Measurements from ENCODE around the gene ADAMTS20. TPM values are rescaled to one million over a fixed set of nuclear protein-coding genes. Genes with fewer than 3 reads are reported as not detected.

The ADAMTS20 gene
- total RNA-seq, 1 donor from 2014 or later = not detected

DNA sequence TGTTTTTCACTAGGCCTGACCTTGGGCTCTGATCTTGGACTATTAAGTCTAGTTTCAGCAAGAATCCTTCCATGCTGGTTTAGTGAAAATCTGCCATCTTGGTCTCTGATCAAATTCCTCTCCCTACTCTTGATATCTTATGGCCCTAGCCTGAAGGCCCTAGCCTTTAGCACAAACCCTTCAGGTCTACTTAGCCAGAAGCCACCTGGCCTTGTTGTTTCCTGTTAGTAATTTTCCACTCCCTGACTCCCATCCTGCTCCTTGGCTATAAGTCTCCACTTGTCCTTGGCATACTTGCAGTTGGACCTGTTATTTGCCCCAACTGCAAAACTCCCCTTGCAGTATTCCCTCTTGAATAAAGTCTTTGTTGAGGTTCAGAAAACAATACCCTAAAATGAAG, 241.4 kb downstream of the ADAMTS20 start:
- no peak for DNase-seq (ENCODE audit: low read depth)

DNA sequence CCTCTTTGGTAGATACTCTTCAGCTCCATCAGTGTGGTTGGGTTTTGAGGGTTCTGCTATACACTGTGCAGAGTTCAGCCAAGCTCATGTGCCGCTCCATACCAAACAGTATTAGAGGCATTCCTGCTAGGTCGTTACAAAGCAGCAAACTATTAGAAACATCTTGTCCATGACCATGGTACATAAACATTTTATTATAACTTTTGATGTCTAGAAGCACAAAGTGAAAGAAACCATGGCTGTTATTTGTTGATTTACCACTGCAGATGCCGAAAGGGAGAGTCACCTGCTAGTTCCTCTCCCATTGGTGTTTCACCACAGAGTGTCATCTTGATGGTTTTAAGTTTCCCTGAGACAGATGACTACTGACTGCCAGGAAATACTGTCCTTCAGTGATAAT, 242.0 kb downstream of the ADAMTS20 start:
- no peak for DNase-seq (ENCODE audit: low read depth)

DNA sequence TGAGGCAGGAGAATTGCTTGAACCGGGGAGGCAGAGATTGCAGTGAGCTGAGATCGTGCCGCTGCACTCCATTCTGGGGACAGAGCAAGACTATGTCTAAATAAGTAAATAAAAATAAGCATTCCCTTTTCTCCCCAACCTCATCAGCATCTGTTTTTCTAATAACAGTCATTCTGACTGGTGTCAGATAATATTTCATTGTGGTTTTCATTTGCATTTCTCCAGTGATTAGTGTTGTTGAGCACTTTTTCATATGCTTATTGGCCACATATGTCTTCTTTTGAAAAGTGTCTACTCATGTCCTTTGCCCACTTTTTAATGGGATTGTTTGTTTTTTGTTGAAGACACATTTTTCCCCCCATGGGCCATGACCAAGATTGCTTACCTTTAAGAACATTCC, 243.2 kb downstream of the ADAMTS20 start:
- no peak for DNase-seq (ENCODE audit: low read depth)

DNA sequence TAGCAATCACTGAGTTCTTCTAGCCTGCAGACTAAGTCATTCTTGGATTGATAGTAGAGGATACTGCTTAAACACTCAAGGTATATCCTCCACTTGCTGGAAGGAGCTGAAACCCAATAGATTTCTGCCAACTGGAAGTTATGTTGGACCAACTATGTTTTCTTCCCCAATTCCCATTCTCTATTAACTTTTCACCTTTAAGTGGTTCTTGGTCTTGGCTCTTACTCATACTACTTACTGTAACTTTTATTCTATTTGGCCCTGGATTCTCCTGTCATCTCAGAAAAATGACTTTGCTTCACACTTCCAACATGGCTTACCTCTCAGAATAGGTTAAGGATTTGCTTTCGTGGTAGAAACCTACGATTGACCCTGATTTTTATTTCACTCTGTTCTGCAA, 244.9 kb downstream of the ADAMTS20 start:
- DNase-seq (ENCODE audit: low read depth) = no peak

DNA sequence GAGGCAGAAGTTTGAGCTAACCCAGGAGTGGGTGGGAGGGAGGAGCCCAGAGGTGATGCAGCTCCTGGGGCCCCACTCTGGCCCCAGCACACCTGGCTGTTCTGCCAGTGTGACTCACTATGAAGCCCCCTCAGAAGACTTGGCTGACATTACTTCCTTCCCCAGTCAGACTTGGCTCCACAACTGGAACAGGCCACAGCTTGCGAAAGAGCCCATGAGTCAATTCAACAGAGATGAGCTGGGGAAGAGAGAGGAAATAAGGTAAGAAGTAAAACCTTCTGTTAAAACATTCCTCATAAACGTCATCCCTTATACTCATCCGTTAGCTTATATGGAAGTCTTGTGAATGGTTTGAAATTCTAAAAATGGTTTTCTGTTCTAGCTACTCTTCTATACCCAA, 245.9 kb downstream of the ADAMTS20 start:
- peak; percentile 89 for DNase-seq (ENCODE audit: low read depth)

DNA sequence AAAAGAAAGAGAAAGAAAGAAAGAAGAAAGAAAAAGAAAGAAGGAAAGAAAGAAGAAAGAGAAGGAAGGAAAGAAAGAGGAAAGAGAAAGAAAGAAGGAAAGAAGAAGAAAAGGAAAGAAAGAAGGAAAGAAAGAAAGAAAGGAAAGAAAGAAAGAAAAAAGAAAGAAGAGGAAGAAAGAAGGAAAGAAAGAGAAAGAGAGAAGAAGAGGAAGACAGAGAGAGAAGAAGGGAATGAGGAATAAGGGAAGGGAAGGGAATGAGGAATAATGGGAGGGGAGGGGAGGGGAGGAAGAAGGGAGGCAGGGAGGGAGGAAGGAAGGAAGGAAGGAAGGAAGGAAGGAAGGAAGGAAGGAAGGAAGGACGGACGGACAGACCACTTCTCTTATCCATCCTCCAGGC, 246.9 kb downstream of the ADAMTS20 start:
- DNase-seq (ENCODE audit: low read depth) = no peak

Other genes starting within 250 kb of the ADAMTS20 start
- gene PUS7L, start 206.6 kb upstream of the ADAMTS20 start, total RNA-seq = 27.1 and 31.3 TPM in 2 replicates
- gene IRAK4, start 206.7 kb upstream of the ADAMTS20 start, total RNA-seq = 19.4 and 19.9 TPM in 2 replicates

Data from renal cortical epithelial cell (primary cell).